H9 (cell line): ENCODE results near the gene FCF1. TPM values are rescaled to one million over a fixed set of nuclear protein-coding genes. Genes with fewer than 3 reads are reported as not detected.

Experiments used
- DNase-seq: peaks from one replicate; pipeline ENCODE4 v3.0.0-alpha.2; 2017
- H2AFZ ChIP-seq: one replicate; pipeline ENCODE4 v1.6.1; 2013; ENCODE audit warnings: mild to moderate bottlenecking, low read length, control low read depth, moderate library complexity
- H2AK5ac ChIP-seq: 2 replicates; pipeline ENCODE4 v1.6.1; 2013; ENCODE audit warnings: low read length, control low read depth, mixed read lengths; ENCODE audit not compliant: insufficient read length
- H2BK120ac ChIP-seq: one replicate; pipeline ENCODE4 v1.6.1; 2013; ENCODE audit warnings: low read depth, mild to moderate bottlenecking, low read length, control low read depth, inconsistent platforms; ENCODE audit not compliant: poor library complexity, severe bottlenecking
- H2BK12ac ChIP-seq: 2 replicates; pipeline ENCODE4 v1.6.1; 2013; ENCODE audit warnings: low read length, control low read depth, mixed read lengths, low read depth; ENCODE audit not compliant: insufficient read length
- H2BK15ac ChIP-seq: 2 replicates; pipeline ENCODE4 v1.6.1; 2013; ENCODE audit warnings: low read depth, low read length, control low read depth
- H2BK20ac ChIP-seq: one replicate; pipeline ENCODE4 v1.6.1; 2013; ENCODE audit warnings: low read depth, mild to moderate bottlenecking, low read length, control low read depth, inconsistent platforms; ENCODE audit not compliant: poor library complexity, severe bottlenecking
- H2BK5ac ChIP-seq: 2 replicates; pipeline ENCODE4 v1.6.1; 2013; ENCODE audit warnings: low read length, control low read depth, mixed read lengths; ENCODE audit not compliant: insufficient read length
- H3K14ac ChIP-seq: 2 replicates; pipeline ENCODE4 v1.6.1; 2013; ENCODE audit warnings: low read length, control low read depth; ENCODE audit not compliant: insufficient read depth
- H3K18ac ChIP-seq: 2 replicates; pipeline ENCODE4 v1.6.1; 2013; ENCODE audit warnings: low read depth, mild to moderate bottlenecking, mixed read lengths, low read length, control low read depth; ENCODE audit not compliant: insufficient read length
- H3K23ac ChIP-seq: 2 replicates; pipeline ENCODE4 v1.6.1; 2013; ENCODE audit warnings: low read length, control low read depth, mixed read lengths, low read depth; ENCODE audit not compliant: insufficient read length
- H3K23me2 ChIP-seq: 2 replicates; pipeline ENCODE4 v1.6.1; 2013; ENCODE audit warnings: low read depth, mild to moderate bottlenecking, mixed read lengths, low read length, control low read depth; ENCODE audit not compliant: insufficient read length, poor library complexity, severe bottlenecking
- H3K27ac ChIP-seq: 2 replicates; pipeline ENCODE4 v1.5.1; 2013; ENCODE audit warnings: low read length, control low read depth, mixed read lengths, low read depth; ENCODE audit not compliant: insufficient read length
- H3K27me3 ChIP-seq: 2 replicates; pipeline ENCODE4 v1.6.1; 2013; ENCODE audit warnings: low read length, control low read depth, inconsistent platforms; ENCODE audit not compliant: insufficient read depth
- H3K4ac ChIP-seq: 2 replicates; pipeline ENCODE4 v1.6.1; 2013; ENCODE audit warnings: low read depth, mild to moderate bottlenecking, control low read depth, inconsistent platforms, low read length, moderate library complexity
- H3K4me1 ChIP-seq: 2 replicates; pipeline ENCODE4 v1.6.1; 2013; ENCODE audit warnings: low read length, control low read depth, inconsistent platforms; ENCODE audit not compliant: insufficient read depth
- H3K4me2 ChIP-seq: 2 replicates; pipeline ENCODE4 v1.6.1; 2013; ENCODE audit warnings: low read length, control low read depth, mixed read lengths; ENCODE audit not compliant: insufficient read length, insufficient read depth
- H3K56ac ChIP-seq: 2 replicates; pipeline ENCODE4 v1.6.1; 2013; ENCODE audit warnings: low read depth, mild to moderate bottlenecking, mixed read lengths, low read length, control low read depth; ENCODE audit not compliant: insufficient read length
- H3K79me1 ChIP-seq: 2 replicates; pipeline ENCODE4 v1.6.1; 2013; ENCODE audit warnings: low read depth, mild to moderate bottlenecking, moderate library complexity, low read length, control low read depth, inconsistent platforms; ENCODE audit not compliant: insufficient read depth, poor library complexity, severe bottlenecking
- H3K79me2 ChIP-seq: 2 replicates; pipeline ENCODE4 v1.6.1; 2013; ENCODE audit warnings: low read length, control low read depth, inconsistent platforms; ENCODE audit not compliant: insufficient read depth
- H3K9ac ChIP-seq: 2 replicates; pipeline ENCODE4 v1.6.1; 2013; ENCODE audit warnings: low read length, control low read depth, mixed read lengths; ENCODE audit not compliant: insufficient read length; ENCODE audit errors: extremely low read depth
- H3K9me3 ChIP-seq: one replicate; pipeline ENCODE4 v1.6.1; 2013; ENCODE audit warnings: low read depth, low read length, inconsistent platforms; ENCODE audit not compliant: control insufficient read depth
- H3T11ph ChIP-seq: one replicate; pipeline ENCODE4 v1.6.1; 2013; ENCODE audit warnings: mild to moderate bottlenecking, low read length, control low read depth, inconsistent platforms
- H4K20me1 ChIP-seq: one replicate; pipeline ENCODE4 v1.6.1; 2013; ENCODE audit not compliant: control insufficient read depth, insufficient read length, insufficient read depth
- H4K5ac ChIP-seq: 2 replicates; pipeline ENCODE4 v1.6.1; 2013; ENCODE audit warnings: low read depth, mild to moderate bottlenecking, mixed read lengths, low read length, control low read depth; ENCODE audit not compliant: insufficient read length
- H4K8ac ChIP-seq: replicated peaks from 2 replicates; pipeline ENCODE4 v1.6.1; 2013; ENCODE audit warnings: low read length, control low read depth, mixed read lengths, low read depth; ENCODE audit not compliant: insufficient read length
- H4K91ac ChIP-seq: 2 replicates; pipeline ENCODE4 v1.6.1; 2013; ENCODE audit warnings: low read depth, mild to moderate bottlenecking, moderate library complexity, mixed read lengths, low read length, control low read depth; ENCODE audit not compliant: insufficient read length
- H3K27ac Mint-ChIP-seq, 3 experiments: 2 replicates in 2 of 3; 3 replicates in 1 of 3; pipeline ENCODE4 v1.8.0; 2020 to 2021; ENCODE audit warnings: mixed read lengths in 3 of 3, mild to moderate bottlenecking in 1 of 3, moderate library complexity in 1 of 3
- H3K27me3 Mint-ChIP-seq: 2 replicates; pipeline ENCODE4 v1.8.0; 2021; ENCODE audit warnings: low read depth, mild to moderate bottlenecking, moderate library complexity, mixed read lengths
- H3K36me3 Mint-ChIP-seq, 3 experiments: 2 replicates in 2 of 3; 3 replicates in 1 of 3; pipeline ENCODE4 v1.8.0; 2020 to 2021; ENCODE audit warnings: low read depth in 3 of 3, mixed read lengths in 3 of 3; ENCODE audit not compliant: insufficient read depth in 1 of 3
- H3K4me1 Mint-ChIP-seq, 2 experiments: 2 replicates each; pipeline ENCODE4 v1.8.0; 2020; ENCODE audit warnings: mixed read lengths in 2 of 2
- H3K4me3 Mint-ChIP-seq, 2 experiments: 2 replicates in 1 of 2; 3 replicates in 1 of 2; pipeline ENCODE4 v1.8.0; 2020 to 2021; ENCODE audit warnings: mild to moderate bottlenecking in 2 of 2, mixed read lengths in 2 of 2, moderate library complexity in 1 of 2
- H3K9me3 Mint-ChIP-seq, 2 experiments: 2 replicates in 1 of 2; 3 replicates in 1 of 2; pipeline ENCODE4 v1.8.0; 2020; ENCODE audit warnings: mild to moderate bottlenecking in 2 of 2, mixed read lengths in 2 of 2, moderate library complexity in 1 of 2
- WGBS: extraction: QIAGEN DNeasy Blood & Tissue Kit; methylation state at CpG from one replicate; pipeline ENCODE4 v1.1.7; 2013; ENCODE audit warnings: missing lambda C conversion rate, low lambda C conversion rate, mixed read lengths; ENCODE audit not compliant: insufficient read length; ENCODE audit errors: extremely low coverage; 5-methylcytosine and 5-hydroxymethylcytosine counted together
- total RNA-seq: library from RNA; stranded (reverse); gene quantifications from 2 replicates; pipeline ENCODE4 v1.2.1, GENCODE V29; 2021
- TF ChIP-seq, protein P1 (sequence below): fragments of 200-600 bp; sonication (generic); conservative IDR thresholded peaks from 3 replicates; pipeline ENCODE4 v1.8.0; 2021; ENCODE audit warnings: antibody characterized with exemption, mild to moderate bottlenecking

The FCF1 gene
- total RNA-seq, 1 experiment from 2014 or later, result 87.7 TPM

DNA sequence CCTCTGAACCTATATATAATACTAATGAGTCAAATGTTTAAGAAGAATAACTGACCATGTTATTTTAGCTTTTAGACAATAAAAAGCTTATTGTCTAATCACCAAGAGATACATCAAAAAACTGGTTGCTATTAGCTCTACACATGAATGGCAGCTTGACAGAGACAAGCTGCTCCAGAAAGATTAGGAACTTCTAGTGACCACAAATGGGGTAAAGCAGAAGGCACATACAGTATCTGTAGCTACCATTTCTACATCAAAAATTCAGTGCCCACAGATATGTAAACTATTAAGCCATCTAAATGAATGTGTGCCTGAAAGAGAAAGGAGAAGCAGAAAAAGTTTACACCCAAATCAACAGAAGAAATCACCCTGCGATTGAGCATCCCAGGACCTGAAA lies 2.5 kb upstream of the FCF1 start:
- peaks cover 25% of the 10 kb centered on the region for H3K79me2 ChIP-seq
- H3K4me2 ChIP-seq, result no peak overlapping the region
- no peak overlapping the region for H4K8ac ChIP-seq
- no peak overlapping the region for H3K9ac ChIP-seq
- Mint-ChIP-seq H3K4me3 (peak overlapping the region in 1 of 2 experiments; percentile 26; a peak in 3 of 5 replicates), H3K9me3 (no peaks in the 10 kb centered on the region; a peak in 1 of 5 replicates), H3K27me3 (no peaks in the 10 kb centered on the region), H3K4me1 (peaks cover 12 to 19% of the 10 kb centered on the region in 2 experiments), H3K36me3 (peaks cover 3 to 6% (median 3%) of the 10 kb centered on the region in 3 experiments; a peak in 6 of 7 replicates), H3K27ac (no peak overlapping the region)
- H4K5ac ChIP-seq, result no peak overlapping the region
- H3K18ac ChIP-seq, result no peak overlapping the region
- H3K9me3 ChIP-seq, result no peaks in the 10 kb centered on the region
- H3K27ac ChIP-seq, result no peak overlapping the region
- no peak overlapping the region for H2AK5ac ChIP-seq
- H3K4ac ChIP-seq, result no peak overlapping the region
- H3K4me1 ChIP-seq, result no peaks in the 10 kb centered on the region
- H3K56ac ChIP-seq, result no peak overlapping the region
- no peak overlapping the region for H3K14ac ChIP-seq
- H4K20me1 ChIP-seq, result no peaks in the 10 kb centered on the region
- no peak overlapping the region for H2BK5ac ChIP-seq
- H2AFZ ChIP-seq, result no peak overlapping the region
- no peak overlapping the region for H3T11ph ChIP-seq
- TF ChIP-seq, protein P1, sequence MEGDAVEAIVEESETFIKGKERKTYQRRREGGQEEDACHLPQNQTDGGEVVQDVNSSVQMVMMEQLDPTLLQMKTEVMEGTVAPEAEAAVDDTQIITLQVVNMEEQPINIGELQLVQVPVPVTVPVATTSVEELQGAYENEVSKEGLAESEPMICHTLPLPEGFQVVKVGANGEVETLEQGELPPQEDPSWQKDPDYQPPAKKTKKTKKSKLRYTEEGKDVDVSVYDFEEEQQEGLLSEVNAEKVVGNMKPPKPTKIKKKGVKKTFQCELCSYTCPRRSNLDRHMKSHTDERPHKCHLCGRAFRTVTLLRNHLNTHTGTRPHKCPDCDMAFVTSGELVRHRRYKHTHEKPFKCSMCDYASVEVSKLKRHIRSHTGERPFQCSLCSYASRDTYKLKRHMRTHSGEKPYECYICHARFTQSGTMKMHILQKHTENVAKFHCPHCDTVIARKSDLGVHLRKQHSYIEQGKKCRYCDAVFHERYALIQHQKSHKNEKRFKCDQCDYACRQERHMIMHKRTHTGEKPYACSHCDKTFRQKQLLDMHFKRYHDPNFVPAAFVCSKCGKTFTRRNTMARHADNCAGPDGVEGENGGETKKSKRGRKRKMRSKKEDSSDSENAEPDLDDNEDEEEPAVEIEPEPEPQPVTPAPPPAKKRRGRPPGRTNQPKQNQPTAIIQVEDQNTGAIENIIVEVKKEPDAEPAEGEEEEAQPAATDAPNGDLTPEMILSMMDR, result no peak
- no peak overlapping the region for H2BK120ac ChIP-seq
- no peak overlapping the region for H2BK15ac ChIP-seq
- no peaks in the 10 kb centered on the region for H3K23me2 ChIP-seq
- H3K23ac ChIP-seq, result no peak overlapping the region
- no peaks in the 10 kb centered on the region for H3K27me3 ChIP-seq
- no peak overlapping the region for H4K91ac ChIP-seq
- no CpG with 5 or more reads among the region's 1 CpG for WGBS
- no peaks in the 10 kb centered on the region for H3K79me1 ChIP-seq
- H2BK20ac ChIP-seq, result no peak overlapping the region
- no peak for DNase-seq
- H2BK12ac ChIP-seq, result no peak overlapping the region
